ENCODE measurements around the gene ATP8B4.

ATP8B4 gene

DNA sequence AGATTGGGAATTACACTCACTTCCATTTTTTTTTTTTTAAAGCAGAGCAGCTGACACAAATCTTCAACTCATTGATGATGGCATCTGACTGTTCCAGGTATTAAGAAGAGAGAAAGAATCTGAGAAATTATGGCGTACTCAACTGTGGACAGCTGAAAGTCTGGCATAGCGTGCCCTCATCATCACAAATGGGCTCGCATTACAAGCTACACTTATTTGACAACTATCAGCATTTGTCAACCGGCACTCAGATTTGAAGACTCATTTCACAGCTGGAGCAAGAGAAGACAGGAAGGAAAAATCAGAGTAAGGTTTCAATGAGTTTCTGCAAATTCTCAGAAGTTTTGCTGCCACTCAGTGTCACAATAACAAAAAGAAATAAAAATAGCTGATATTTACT lies 235.9 kb downstream of the ATP8B4 start:
- no peak for DNase-seq

GRCh38 chr15:49881866-49882265 lies 237.2 kb downstream of the ATP8B4 start:
- DNase-seq: no peak

GRCh38 chr15:49881433-49881832 lies 237.6 kb downstream of the ATP8B4 start:
- no peak for DNase-seq

DNA sequence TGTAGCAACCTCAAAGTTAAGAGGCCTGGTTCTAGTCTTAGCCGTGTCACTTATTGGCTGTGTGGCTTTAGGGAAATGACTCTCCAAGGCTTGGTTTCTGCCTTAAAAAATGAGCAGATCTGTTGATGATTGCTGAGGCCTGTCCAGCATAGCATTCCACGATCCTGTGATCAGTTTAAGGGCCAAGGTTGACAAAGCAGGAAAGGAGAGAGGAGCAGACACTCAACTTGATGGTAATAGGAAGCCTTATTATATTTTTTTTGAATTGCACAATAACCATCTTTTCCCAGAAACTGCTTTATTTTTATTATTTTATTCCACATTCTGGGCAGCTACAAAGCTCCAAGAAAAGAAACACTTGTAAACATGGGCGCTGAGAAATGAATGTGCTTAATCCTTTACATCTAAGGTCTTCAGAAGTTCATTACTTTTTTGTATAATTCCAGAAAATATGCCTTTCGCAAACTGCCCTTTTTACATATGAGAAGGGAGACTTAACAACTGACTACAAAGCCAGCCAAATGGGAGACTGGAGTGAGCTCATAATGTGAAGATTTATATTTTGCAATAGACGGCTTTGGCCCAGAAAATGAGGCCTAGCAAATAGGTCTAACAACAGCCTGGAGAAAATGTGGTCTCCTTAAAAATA lies 241.0 kb downstream of the ATP8B4 start:
- DNase-seq: no peak

DNA sequence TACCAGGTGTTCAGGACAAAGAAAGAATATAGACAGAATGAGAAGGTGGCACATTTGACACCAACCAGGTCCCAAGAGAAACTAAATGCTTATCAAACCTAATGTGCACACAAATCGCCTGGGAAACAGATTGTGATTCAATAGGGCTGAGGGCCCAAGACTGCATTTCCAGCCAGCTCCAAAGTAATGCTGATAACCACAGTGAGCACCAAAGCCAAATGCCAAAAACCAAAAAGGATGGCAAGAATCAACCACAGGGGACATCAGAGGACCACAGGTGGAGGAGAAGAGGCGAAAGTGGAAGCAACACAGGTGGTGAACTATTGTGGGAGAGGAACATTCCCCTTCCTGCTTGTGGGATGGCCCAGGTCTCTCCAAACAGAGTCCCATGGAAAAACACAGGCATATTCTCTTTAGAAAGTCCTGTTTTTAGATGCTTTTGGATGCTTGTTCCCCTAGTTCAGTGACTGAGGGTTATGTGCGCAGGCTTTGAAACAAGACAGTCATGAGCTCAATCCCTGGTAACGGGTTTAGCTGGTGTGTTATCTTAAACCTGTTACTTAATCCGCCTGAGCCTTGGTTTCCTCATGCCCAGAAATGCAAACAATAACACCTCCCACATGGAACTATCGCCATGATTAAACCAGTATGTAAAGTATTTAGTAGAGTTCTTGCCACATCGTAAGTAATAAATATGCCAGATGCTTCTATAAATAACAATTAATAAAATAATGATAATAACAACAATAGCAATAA lies 241.7 kb downstream of the ATP8B4 start:
- DNase-seq: no peak

DNA sequence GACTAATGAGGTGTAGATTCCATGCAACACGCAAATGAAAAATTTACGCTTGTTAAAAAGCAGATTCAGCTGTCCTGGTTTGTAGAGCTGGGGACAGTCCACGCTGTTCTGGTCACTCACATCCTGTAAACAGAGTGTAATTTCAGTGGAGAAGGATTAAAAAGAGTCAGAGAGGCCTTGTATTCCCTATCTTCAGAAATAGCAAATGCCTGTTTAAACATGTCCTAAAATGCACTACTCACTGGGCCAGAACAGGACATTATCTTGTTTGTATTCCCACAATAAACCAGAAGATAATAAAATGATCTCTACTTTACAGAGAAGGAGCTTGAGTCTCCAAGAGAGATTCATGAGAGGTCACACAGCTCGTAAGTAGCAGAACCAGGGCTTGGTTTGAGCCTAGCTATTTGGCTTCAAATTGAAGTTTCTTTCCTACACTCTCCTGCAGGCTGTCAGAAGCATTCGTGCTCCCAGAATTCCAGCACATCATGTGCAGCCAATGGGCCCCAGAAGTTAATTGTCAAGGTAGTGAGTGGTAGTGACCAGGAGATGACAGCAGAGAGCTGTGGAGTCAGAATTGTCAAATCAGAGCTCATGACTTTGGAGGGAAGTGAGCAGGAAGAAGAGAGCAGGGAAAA lies 242.5 kb downstream of the ATP8B4 start:
- DNase-seq: no peak

DNA sequence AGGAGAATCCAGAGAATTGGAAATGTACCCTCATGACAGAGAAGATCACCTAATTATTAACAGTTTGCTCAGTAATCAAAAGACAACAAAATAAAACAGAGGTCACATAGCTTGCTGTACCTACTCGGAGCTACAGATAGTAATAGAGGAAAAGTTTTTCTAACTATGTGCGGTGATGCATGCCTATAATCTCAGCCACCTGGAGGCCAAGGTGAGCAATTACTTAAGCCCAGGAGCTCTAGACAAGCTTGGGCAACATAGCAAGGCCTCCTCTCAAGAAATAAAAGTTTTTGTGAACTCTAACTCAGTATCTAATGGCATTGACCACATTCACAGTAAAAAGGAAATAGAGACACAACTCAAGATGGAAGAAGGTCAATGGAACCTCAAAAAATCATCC lies 243.6 kb downstream of the ATP8B4 start:
- no peak for DNase-seq

GRCh38 chr15:49870472-49870871 lies 248.6 kb downstream of the ATP8B4 start:
- no peak for DNase-seq

- DNase-seq: no peak
Measured at GRCh38 chr15:49868348-49868747, 250.7 kb downstream of the ATP8B4 start.

GRCh38 chr15:49865925-49866757 lies 252.9 kb downstream of the ATP8B4 start:
- DNase-seq: no peak

- DNase-seq: no peak
Measured at GRCh38 chr15:49864251-49864650, 254.8 kb downstream of the ATP8B4 start.

GRCh38 chr15:49863431-49864224 lies 255.4 kb downstream of the ATP8B4 start:
- DNase-seq: no peak

DNA sequence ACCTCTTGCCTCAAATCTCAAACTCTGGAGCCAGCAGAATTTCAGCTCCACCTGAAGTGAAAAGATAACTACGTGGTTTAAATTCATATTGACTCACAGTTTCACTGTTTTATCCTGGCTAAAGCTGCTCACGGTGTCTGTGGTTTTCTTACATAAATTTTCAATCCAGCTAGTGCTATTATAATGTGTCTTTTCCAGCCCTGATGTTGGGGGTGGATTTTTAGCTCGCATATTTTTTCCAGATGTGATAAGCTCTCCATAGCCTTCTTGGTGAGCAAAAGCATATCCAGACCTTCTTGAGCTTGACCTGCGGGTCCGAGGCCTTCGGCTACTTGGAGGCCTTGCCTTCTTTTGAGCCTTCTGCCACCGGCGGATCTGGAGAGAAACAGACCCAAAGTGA lies 258.9 kb downstream of the ATP8B4 start:
- no peak for DNase-seq

DNA sequence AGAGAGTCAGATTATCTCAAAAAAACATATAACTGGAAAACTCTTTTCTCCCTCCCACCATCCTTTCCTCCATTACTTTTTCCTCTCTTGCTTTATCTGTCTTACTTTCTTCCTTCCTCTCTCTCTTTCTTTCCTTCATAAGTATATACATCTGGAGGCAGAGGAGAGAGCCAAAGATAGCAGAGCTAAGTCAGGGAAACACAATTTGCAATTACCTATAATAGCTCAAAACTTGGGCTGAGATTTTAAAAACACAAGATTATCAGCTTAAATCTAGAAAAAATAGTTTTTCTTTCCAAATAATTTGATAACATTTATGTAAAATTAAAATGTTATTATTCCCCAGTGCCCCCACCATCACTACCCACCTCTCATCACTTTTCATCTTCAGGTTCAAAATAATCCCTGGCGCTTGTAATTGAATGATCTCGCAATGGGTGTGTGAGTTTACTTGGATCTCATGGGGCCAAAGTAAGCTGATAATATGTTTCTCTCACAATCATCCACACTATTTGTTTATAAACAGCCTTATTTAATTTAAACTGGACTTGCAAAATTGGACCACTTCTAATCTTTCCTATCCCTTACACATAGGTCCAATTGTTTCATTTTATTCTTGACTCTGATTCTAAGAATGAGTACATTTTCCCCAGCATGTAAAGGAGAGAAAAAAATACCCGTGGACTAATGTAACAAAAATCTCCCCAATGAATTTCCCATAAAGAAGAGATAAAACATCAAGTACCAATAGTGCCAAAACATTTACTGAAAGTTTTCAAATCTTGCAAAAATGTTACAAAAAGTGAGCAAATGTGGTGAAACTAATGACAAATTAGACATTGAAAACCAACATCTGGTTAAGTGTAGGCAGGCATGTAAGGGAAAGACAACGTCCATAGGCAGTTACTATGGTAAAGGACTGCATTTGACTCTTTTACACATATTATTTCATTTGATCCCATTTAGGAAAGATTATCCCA lies 261.2 kb downstream of the ATP8B4 start:
- DNase-seq: no peak

GRCh38 chr15:49855917-49856637 lies 263.0 kb downstream of the ATP8B4 start:
- DNase-seq: no peak

GRCh38 chr15:49852756-49853155 lies 266.3 kb downstream of the ATP8B4 start:
- DNase-seq: no peak

DNA sequence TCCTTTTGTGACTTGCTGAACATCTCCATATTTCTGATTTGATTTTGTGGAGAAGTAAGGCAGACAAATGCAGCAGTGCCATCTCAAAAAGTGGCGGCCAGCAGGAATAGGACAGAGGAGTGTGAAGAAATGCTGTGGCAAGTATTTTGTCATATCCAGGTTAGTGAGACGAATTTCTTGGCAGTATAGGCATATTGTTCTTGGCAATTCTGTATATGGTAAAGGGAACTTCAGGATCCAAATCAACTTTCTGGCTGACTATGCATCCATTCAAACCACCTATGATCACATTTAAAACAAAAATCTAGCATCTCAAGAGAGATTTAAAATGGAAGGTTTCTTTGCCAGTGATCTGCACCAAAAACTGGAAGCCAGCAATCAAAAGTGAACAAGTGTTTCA lies 270.2 kb downstream of the ATP8B4 start:
- no peak for DNase-seq

DNA sequence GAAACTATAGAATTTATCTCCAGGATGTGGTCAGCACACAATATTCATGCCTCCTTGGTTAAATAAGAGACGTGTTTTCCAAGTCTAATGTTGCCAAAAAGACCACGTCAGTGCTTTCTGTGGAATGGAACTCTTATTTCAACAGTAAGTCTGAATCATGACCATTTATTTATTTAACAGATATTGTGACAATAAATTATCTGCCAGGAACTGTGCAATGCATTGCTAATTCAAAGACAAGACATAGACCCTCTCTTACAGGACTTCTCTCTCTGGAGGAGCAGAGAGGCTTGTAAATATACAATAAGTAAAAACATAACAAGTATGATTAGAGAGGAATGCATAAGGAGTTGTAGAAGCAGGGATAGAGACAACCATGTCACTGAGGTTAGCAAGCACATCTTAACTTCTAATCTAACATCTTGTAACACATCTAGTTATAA lies 270.7 kb downstream of the ATP8B4 start:
- DNase-seq: no peak

DNA sequence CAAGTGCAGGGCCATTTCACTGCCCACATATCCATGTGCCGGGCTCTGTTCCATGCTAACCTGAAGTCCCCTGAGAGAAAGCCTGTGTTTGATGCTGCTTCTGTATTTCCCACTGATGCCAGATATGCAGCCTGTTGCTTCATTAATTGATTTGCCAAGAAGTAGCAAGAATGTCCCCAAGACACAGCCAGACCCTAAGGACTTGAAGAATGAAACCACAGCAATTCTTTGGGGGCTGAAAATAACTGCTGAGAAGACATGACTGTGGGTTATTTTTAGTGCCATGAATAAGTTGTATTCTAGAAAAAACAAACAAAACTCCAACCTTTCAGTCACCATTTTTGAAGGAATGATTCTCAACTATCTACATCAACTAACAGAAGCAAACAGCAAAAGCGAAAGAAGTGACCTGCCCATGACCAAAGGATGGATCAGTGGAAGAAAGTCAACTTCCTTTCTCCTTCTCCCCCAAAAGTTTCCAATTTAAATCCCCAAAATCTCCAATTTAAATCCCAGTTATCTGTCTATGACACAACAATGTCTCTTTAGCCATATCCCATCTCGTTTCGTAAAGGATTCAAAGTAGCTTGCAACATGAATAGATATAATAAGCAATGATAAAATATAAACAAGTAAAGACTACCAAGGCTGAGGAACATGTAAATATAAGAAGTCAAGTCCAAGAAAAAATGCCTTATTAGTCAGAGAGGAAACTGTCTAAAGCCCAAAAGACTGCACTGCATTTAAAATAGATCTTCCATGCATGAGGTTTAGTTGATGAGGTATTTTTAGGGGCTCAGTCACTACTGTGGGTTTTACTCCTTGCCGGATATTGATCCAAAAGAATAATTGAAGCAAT lies 271.4 kb downstream of the ATP8B4 start:
- no peak for DNase-seq
